Tibial nerve (tissue), 4 donors: ENCODE data around the gene TRAPPC3L. TPM values are rescaled to one million over a fixed set of nuclear protein-coding genes. Genes with fewer than 3 reads are reported as not detected.
A peak's percentile ranks its signal among the peaks of the same experiment; 100 is the strongest.

Experiments
- DNase-seq, 2 donors: peaks; one replicate each; pipeline ENCODE4 v3.0.0-alpha.2; 2019; ENCODE audit warnings: low spot score in 2 of 2
- H3K27ac ChIP-seq, 4 donors: fragments of 200-600 bp; sonication (generic) in 3 of 4; one replicate each; pipeline ENCODE4 v1.5.1; 2017 to 2019; ENCODE audit warnings: mild to moderate bottlenecking in 1 of 4
- H3K27me3 ChIP-seq, 2 donors: fragments of 200-600 bp; sonication (generic) in 1 of 2; one replicate each; pipeline versions ENCODE4 v1.5.1 to v1.6.0; 2017 to 2019
- H3K36me3 ChIP-seq, 3 donors: fragments of 200-600 bp; sonication (generic); one replicate each; pipeline ENCODE4 v1.5.1; 2018 to 2019
- H3K4me1 ChIP-seq, 4 donors: fragments of 200-600 bp; sonication (generic) in 3 of 4; one replicate each; pipeline ENCODE4 v1.5.1; 2017 to 2019
- H3K4me3 ChIP-seq, 4 donors: fragments of 200-600 bp; sonication (generic) in 3 of 4; one replicate each; pipeline ENCODE4 v1.5.1; 2017 to 2019; ENCODE audit warnings: mild to moderate bottlenecking in 1 of 4, moderate library complexity in 1 of 4
- H3K9me3 ChIP-seq, 4 donors: fragments of 200-600 bp; sonication (generic) in 3 of 4; one replicate each; pipeline ENCODE4 v1.5.1; 2017 to 2019
- EP300 ChIP-seq, 2 donors: sonication (generic); formaldehyde crosslinking; IDR thresholded peaks; one replicate each; pipeline ENCODE4 v1.6.1; 2017; ENCODE audit warnings: antibody characterized with exemption in 2 of 2, mild to moderate bottlenecking in 1 of 2
- POLR2A ChIP-seq, 2 donors: fragments of 450-650 bp; IDR thresholded peaks; one replicate each; pipeline ENCODE4 v1.6.1; 2017; ENCODE audit warnings: antibody characterized with exemption in 2 of 2, mild to moderate bottlenecking in 2 of 2, moderate library complexity in 2 of 2
- WGBS, 2 donors: methylation state at CpG; one replicate each; pipeline ENCODE4 v1.1.5; 2018; 5-methylcytosine and 5-hydroxymethylcytosine counted together
- total RNA-seq, 4 donors: library from RNA; depleted of rRNA; stranded (reverse); fragments of >200 nt; gene quantifications; one replicate each; pipeline ENCODE4 v1.1.0, GENCODE V29; 2016
- TF ChIP-seq, protein P1 (sequence below), 5 experiments: fragments of 200-600 bp in 3 of 5; fragments of 450-650 bp in 2 of 5; sonication (generic) in 3 of 5; IDR thresholded peaks; one replicate each; pipeline ENCODE4 v1.5.1; 2016 to 2019; ENCODE audit warnings: antibody characterized with exemption in 5 of 5, mild to moderate bottlenecking in 3 of 5, moderate library complexity in 2 of 5

TRAPPC3L gene
- total RNA-seq, 4 donors from 2014 or later, result 0.21 TPM; not detected in 3

DNA sequence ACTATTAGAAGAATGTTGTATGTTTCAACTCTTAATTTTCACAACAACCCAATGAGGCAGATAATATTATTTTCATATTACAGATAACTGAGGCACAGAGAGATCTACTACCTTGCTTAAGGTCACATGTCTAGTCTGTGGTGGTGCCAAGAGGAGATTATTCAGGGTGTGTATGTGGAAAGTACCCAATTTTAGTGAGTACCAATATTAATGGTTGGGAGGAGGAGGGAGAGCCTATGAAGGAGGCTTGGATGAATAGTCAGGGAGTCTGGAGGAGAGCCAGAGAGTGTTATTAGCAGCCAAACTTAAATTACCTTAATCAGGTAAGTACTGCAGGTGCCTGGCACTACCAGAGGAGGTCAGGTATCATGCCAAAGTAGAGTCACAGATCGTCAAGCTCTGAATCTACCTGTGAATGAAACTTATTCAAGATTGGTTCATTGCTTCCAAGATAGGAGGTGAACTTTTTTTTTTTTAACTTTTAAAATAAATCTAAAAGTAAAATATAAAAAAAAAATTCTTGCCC is 95.2 kb downstream of the TRAPPC3L start:
- no peak for TF ChIP-seq EP300 (IDR thresholded peaks at IDR 0.05)
- no peak for TF ChIP-seq POLR2A (IDR thresholded peaks at IDR 0.05)
- DNase-seq, result no peak
- Histone ChIP-seq H3K27ac (no peak overlapping the region), H3K4me3 (no peak overlapping the region), H3K9me3 (no peaks in the 10 kb centered on the region), H3K36me3 (no peaks in the 10 kb centered on the region), H3K27me3 (no peaks in the 10 kb centered on the region), H3K4me1 (peaks cover 0 to 16% (median 3%) of the 10 kb centered on the region in 4 donors)
- WGBS, 2 donors, result 82 to 94% methylated on average over 1 of the region's 1 CpG

DNA sequence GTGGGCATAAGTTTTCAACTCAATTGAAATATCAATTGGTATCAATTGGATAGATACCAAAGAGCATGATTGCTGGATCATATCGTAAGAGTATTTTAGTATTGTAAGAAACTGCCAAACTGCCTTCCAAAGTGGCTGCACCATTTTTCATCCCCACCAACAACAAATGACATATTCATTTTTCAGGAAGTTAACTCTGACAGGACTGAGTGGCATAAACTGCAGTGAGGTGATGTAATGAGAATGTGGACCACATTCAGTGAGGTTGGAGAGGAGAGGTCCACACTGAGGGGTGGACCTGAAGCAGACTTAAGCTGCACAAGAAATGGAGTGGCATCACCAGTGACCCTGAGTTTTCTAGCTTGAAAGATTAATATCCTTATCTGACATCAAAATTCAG is 95.9 kb downstream of the TRAPPC3L start:
- no peak for TF ChIP-seq POLR2A (IDR thresholded peaks at IDR 0.05)
- TF ChIP-seq, protein P1, sequence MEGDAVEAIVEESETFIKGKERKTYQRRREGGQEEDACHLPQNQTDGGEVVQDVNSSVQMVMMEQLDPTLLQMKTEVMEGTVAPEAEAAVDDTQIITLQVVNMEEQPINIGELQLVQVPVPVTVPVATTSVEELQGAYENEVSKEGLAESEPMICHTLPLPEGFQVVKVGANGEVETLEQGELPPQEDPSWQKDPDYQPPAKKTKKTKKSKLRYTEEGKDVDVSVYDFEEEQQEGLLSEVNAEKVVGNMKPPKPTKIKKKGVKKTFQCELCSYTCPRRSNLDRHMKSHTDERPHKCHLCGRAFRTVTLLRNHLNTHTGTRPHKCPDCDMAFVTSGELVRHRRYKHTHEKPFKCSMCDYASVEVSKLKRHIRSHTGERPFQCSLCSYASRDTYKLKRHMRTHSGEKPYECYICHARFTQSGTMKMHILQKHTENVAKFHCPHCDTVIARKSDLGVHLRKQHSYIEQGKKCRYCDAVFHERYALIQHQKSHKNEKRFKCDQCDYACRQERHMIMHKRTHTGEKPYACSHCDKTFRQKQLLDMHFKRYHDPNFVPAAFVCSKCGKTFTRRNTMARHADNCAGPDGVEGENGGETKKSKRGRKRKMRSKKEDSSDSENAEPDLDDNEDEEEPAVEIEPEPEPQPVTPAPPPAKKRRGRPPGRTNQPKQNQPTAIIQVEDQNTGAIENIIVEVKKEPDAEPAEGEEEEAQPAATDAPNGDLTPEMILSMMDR (IDR thresholded peaks at IDR 0.05), result no peak
- no peak for TF ChIP-seq EP300 (IDR thresholded peaks at IDR 0.05)
- WGBS, 2 donors, result 59 to 64% methylated on average over 1 of the region's 1 CpG

DNA sequence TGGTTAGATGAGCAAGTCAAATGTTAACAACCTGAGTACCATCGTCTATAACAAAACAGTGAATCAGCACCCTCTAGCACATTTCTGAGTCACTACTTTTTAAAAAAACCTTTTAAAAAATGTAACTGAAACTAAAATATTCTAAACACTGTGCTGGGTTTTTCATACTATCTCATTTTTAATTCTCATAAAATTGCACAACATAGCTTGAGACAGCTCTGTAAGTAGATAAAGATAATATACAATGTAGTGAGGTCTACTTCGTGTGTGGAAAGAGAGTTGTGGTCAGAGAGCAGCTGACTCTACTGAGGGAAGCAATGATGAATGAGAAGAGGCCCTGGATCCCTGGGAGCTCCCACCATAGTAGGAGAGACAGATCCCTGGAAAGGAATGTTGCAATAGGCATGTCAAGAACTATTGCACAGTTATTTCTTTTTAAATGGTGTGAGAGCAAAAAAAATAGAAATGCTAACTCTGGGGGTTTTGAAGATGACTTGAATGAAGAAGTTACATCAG is 97.9 kb downstream of the TRAPPC3L start:
- H3K27me3 ChIP-seq, result no peaks in the 10 kb centered on the region
- peak in 1 of 2 donors; percentile 49 for DNase-seq
- peaks cover 0 to 33% (median 9%) of the 10 kb centered on the region in 4 donors for H3K4me1 ChIP-seq
- TF ChIP-seq POLR2A (IDR thresholded peaks at IDR 0.05), result no peak
- peak in 1 of 2 donors; percentile 60 for TF ChIP-seq EP300 (IDR thresholded peaks at IDR 0.05)
- TF ChIP-seq, protein P1 (IDR thresholded peaks at IDR 0.05), result no peak
- WGBS, 2 donors, result 24 to 25% methylated on average over 2 of the region's 2 CpGs
- peak overlapping the region in 1 of 4 donors; percentile 46 for H3K27ac ChIP-seq
- H3K9me3 ChIP-seq, result no peaks in the 10 kb centered on the region
- no peaks in the 10 kb centered on the region for H3K36me3 ChIP-seq
- H3K4me3 ChIP-seq, result no peak overlapping the region

More for the DNA sequence above, 95.9 kb downstream of the TRAPPC3L start:
- H3K4me3 ChIP-seq, result no peak overlapping the region
- no peaks in the 10 kb centered on the region for H3K36me3 ChIP-seq
- no peak overlapping the region for H3K27ac ChIP-seq
- H3K4me1 ChIP-seq, result peaks cover 0 to 20% (median 4%) of the 10 kb centered on the region in 4 donors
- no peaks in the 10 kb centered on the region for H3K9me3 ChIP-seq
- DNase-seq, result no peak
- H3K27me3 ChIP-seq, result no peaks in the 10 kb centered on the region

DNA sequence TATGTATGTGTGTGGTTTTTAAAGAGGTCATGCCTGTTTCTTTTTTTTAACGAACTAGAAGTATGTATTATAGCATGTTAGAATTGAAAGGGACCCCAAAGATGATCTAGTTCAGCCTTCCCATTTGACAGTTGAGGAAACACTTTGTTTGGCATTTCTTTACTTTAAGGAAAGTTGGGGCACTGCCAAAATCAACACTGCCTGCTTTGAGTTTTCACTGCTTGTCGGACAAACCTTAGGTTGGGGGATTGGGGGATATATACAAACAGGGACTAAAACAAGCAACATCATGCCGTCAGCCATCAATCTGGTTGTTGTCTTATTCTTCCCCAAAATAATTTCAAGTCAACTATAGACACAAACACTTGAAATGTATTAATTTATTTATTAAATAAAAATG is 98.4 kb downstream of the TRAPPC3L start:
- no peak overlapping the region for H3K4me3 ChIP-seq
- no peak for DNase-seq
- 58 to 61% methylated on average over 3 of the region's 3 CpGs for WGBS, 2 donors
- TF ChIP-seq EP300 (IDR thresholded peaks at IDR 0.05) (no peak), POLR2A (IDR thresholded peaks at IDR 0.05) (no peak)
- TF ChIP-seq, protein P1 (IDR thresholded peaks at IDR 0.05), result no peak
- H3K27me3 ChIP-seq, result no peaks in the 10 kb centered on the region
- H3K27ac ChIP-seq, result peak overlapping the region in 1 of 4 donors; percentile 46
- peaks cover 0 to 33% (median 9%) of the 10 kb centered on the region in 4 donors for H3K4me1 ChIP-seq
- no peaks in the 10 kb centered on the region for H3K9me3 ChIP-seq
- no peaks in the 10 kb centered on the region for H3K36me3 ChIP-seq

DNA sequence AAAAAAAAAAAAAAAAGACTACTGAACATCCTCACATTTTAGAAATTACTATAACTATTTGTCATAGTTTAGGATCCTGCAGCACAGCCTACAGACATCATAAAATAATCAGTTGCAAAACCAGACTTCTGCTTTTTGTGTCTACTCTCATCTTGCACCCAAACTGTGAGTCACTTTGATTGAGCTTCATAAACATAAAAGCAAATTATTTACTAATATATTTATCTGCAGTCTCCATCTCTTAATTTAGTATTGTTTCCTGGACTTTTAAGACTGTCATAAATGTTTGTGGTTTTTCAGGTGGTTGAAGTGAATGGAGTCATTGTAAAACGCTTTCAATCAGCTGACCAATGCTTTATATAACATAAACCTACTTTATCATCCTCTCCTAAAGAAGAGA is 99.1 kb downstream of the TRAPPC3L start:
- no peaks in the 10 kb centered on the region for H3K36me3 ChIP-seq
- WGBS, 2 donors, result 87 to 88% methylated on average over 1 of the region's 1 CpG
- TF ChIP-seq, protein P1 (IDR thresholded peaks at IDR 0.05), result no peak
- TF ChIP-seq POLR2A (IDR thresholded peaks at IDR 0.05) (no peak), EP300 (IDR thresholded peaks at IDR 0.05) (no peak)

More for the DNA sequence above, 99.1 kb downstream of the TRAPPC3L start:
- no peak overlapping the region for H3K4me3 ChIP-seq
- H3K9me3 ChIP-seq, result no peaks in the 10 kb centered on the region
- no peak for DNase-seq
- H3K27ac ChIP-seq, result no peak overlapping the region
- H3K4me1 ChIP-seq, result peaks cover 0 to 33% (median 9%) of the 10 kb centered on the region in 4 donors
- H3K27me3 ChIP-seq, result no peaks in the 10 kb centered on the region
